ENCODE measurements around the gene BRD4. TPM values are rescaled to one million over a fixed set of nuclear protein-coding genes. Genes with fewer than 3 reads are reported as not detected.

The BRD4 gene
- total and polyA plus RNA-seq, 2 of the 13 experiments (the other 11 are each of a cell fraction or from before 2014, with no cell fraction given) = 10.5 to 11.4 TPM

- TF ChIP-seq ZNF749 (CRISPR knock-in tag; IDR thresholded peaks at IDR 0.05; ENCODE audit: borderline replicate concordance) = no peak
- TF ChIP-seq, protein P1, sequence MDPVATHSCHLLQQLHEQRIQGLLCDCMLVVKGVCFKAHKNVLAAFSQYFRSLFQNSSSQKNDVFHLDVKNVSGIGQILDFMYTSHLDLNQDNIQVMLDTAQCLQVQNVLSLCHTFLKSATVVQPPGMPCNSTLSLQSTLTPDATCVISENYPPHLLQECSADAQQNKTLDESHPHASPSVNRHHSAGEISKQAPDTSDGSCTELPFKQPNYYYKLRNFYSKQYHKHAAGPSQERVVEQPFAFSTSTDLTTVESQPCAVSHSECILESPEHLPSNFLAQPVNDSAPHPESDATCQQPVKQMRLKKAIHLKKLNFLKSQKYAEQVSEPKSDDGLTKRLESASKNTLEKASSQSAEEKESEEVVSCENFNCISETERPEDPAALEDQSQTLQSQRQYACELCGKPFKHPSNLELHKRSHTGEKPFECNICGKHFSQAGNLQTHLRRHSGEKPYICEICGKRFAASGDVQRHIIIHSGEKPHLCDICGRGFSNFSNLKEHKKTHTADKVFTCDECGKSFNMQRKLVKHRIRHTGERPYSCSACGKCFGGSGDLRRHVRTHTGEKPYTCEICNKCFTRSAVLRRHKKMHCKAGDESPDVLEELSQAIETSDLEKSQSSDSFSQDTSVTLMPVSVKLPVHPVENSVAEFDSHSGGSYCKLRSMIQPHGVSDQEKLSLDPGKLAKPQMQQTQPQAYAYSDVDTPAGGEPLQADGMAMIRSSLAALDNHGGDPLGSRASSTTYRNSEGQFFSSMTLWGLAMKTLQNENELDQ (CRISPR knock-in tag; IDR thresholded peaks at IDR 0.05; ENCODE audit: borderline replicate concordance) = no peak
- TF ChIP-seq KLF16 (CRISPR knock-in tag; IDR thresholded peaks at IDR 0.05) = no peak
- TF ChIP-seq ZNF768 (CRISPR knock-in tag; IDR thresholded peaks at IDR 0.05) = no peak
- no peak for TF ChIP-seq NR1H2 (CRISPR knock-in tag; IDR thresholded peaks at IDR 0.05; ENCODE audit: borderline replicate concordance, low read depth)
- no peak for TF ChIP-seq ZNF775 (CRISPR knock-in tag; IDR thresholded peaks at IDR 0.05; ENCODE audit: borderline replicate concordance)
- TF ChIP-seq SP1 (IDR thresholded peaks at IDR 0.05) = no peak
- TF ChIP-seq SP1 (CRISPR knock-in tag; IDR thresholded peaks at IDR 0.05) = no peak
- TF ChIP-seq ADNP (CRISPR knock-in tag; IDR thresholded peaks at IDR 0.05) = peak; percentile 62; the same call in 1 of the 2 replicates
- TF ChIP-seq CTCF (CRISPR knock-in tag; IDR thresholded peaks at IDR 0.05) = no peak
- TF ChIP-seq ELF3 (CRISPR knock-in tag; IDR thresholded peaks at IDR 0.05) = no peak
- TF ChIP-seq THYN1 (CRISPR knock-in tag; IDR thresholded peaks at IDR 0.05; ENCODE audit: borderline replicate concordance, low read depth) = no peak
- TF ChIP-seq FOXC1 (CRISPR knock-in tag; IDR thresholded peaks at IDR 0.05; ENCODE audit: borderline replicate concordance) = no peak
- no peak for TF ChIP-seq MTF2 (CRISPR knock-in tag; IDR thresholded peaks at IDR 0.05; ENCODE audit: borderline replicate concordance)
- TF ChIP-seq TGIF2 (CRISPR knock-in tag; IDR thresholded peaks at IDR 0.05) = no peak
- TF ChIP-seq BCLAF1 (IDR thresholded peaks at IDR 0.05) = no peak
- TF ChIP-seq HES4 (CRISPR knock-in tag; IDR thresholded peaks at IDR 0.05; ENCODE audit: borderline replicate concordance) = no peak
- no peak for TF ChIP-seq ZNF468 (CRISPR knock-in tag; IDR thresholded peaks at IDR 0.05)
- TF ChIP-seq, protein P2, sequence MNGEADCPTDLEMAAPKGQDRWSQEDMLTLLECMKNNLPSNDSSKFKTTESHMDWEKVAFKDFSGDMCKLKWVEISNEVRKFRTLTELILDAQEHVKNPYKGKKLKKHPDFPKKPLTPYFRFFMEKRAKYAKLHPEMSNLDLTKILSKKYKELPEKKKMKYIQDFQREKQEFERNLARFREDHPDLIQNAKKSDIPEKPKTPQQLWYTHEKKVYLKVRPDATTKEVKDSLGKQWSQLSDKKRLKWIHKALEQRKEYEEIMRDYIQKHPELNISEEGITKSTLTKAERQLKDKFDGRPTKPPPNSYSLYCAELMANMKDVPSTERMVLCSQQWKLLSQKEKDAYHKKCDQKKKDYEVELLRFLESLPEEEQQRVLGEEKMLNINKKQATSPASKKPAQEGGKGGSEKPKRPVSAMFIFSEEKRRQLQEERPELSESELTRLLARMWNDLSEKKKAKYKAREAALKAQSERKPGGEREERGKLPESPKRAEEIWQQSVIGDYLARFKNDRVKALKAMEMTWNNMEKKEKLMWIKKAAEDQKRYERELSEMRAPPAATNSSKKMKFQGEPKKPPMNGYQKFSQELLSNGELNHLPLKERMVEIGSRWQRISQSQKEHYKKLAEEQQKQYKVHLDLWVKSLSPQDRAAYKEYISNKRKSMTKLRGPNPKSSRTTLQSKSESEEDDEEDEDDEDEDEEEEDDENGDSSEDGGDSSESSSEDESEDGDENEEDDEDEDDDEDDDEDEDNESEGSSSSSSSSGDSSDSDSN (CRISPR knock-in tag; IDR thresholded peaks at IDR 0.05) = 0 out of 2 replicates have a peak, but pooled peaks have one; percentile 30
Observed at GRCh38 chr19:15323496-15324235, 8.7 kb downstream of the BRD4 start (continued).
